Middle frontal gyrus (tissue), 1 donor: ENCODE results near the gene CDC40.
"Not testable (repeated sequence)": the region's sequence is repeated elsewhere in the genome, so short reads cannot be mapped to it uniquely, and the experiment has no call there.

Source experiments
- DNase-seq: peaks from one replicate; pipeline ENCODE4 v3.0.0-alpha.2; 2015; ENCODE audit warnings: low spot score; ENCODE audit errors: extremely low spot score

Gene CDC40

DNA sequence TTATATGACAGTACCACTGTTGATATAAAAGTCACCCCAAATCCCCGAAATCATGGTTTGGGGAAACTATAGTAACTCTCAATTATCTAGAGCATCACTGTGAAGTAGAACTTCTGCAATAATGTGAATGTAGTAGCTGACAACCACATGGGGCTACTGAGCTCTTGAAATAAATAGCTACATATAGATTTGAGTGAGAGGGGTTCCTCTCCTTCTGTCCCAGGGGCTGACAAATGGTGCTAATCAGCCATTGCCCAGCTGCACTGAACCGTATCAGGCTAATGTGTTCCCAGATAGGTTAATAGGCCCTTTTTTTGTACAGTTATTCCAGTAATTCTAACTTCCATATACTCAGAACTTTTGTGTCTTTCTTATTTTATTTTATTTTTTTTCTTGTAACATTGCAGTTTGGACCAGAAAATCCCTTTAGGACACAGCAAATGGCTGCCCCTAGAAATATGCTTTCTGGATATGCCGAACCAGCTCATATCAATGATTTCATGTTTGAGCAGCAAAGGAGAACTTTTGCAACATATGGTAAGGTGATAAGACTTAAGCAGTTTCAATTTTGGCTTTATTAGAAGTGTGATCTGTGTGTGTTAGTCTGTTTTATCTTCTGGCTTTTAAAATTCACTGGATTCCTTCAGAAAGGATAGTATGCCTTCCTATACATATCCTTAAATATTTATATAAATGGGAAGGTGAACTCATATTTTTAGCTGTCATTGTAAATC is 21.1 kb downstream of the CDC40 start:
- no peak for DNase-seq

DNA sequence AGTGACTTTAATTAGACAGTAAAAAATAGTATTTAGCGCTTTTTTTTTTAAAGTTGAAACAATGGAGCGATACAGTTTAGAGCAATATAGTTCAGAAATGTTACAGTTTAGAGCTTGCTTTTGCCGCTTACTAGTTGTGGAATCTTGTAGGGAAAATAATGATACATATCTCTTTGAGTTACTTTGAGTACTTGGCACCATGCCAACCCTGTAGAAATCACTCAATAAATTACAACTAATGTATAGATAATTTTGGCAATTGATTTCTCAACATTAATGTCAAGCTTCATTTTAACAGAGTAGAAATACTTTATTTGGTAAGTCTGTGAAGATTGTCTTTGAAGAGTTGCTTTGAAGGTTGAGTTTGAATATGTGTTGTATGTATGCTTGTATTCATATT is 27.4 kb downstream of the CDC40 start:
- no peak for DNase-seq

- DNase-seq = no peak
Observed at GRCh38 chr6:110211753-110212152, 31.5 kb downstream of the CDC40 start.

DNA sequence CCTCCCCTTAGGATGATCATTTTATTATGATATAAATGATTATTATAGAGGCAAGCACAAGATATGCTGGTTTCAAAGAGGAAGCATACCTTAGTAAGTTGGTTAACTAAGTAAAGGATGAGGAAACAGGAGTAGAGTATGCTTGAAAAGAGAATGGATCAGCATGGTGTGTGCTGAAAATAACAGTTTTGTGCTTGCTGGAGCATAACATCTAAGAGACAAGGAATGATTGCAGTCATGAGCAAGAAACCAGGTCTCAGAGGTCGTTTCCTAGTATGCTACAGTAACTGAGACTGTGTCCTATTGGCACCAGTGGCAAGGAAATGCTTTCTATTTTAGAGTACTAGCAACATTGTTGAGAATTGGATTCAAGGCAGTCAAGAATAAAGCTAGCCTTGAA is 34.1 kb downstream of the CDC40 start:
- no peak for DNase-seq

- no peak for DNase-seq
Observed at GRCh38 chr6:110216140-110216539, 35.9 kb downstream of the CDC40 start.

GRCh38 chr6:110217266-110217665 is 37.0 kb downstream of the CDC40 start:
- no peak for DNase-seq

DNA sequence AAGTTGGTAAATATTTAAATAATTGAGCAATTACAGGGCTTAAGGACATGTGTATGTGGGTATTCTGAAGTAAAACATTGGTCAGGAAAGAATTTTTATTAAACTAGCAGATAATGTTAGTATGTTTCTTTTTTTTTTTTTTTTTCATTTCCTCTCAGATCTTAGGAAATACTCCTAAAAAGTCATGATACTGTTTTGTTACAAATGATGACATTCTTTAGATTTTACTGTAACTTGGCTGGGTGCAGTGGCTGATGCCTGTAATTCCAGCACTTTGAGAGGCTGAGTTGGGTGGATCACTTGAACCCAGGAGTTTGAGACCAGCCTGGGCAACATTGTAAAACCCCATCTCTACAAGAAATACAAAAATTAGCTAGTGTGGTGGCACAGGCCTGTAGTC is 41.5 kb downstream of the CDC40 start:
- DNase-seq = no peak

DNA sequence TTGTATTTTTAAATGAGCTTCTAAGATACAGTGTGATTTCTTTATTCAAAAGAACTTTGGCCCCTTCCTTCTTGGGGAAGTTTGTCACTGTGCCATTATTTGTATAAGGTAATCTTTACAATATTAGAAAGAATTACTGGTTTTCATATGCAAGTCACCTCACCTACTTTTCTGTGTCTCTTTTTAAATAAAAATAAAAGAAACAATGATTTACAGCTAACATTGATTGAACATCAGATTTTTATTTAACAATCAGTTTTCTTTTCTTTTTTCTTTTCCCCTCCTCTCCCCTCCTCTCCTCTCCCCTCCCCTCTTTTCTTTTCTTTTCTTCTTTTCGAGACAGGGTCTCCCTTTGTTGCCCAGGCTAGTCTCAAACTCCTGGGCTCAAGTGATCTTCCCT is 46.0 kb downstream of the CDC40 start:
- DNase-seq = no peak

- DNase-seq = no peak
Observed at GRCh38 chr6:110232450-110232849, 52.2 kb downstream of the CDC40 start.

GRCh38 chr6:110233770-110234374 is 53.6 kb downstream of the CDC40 start:
- DNase-seq = no peak

DNA sequence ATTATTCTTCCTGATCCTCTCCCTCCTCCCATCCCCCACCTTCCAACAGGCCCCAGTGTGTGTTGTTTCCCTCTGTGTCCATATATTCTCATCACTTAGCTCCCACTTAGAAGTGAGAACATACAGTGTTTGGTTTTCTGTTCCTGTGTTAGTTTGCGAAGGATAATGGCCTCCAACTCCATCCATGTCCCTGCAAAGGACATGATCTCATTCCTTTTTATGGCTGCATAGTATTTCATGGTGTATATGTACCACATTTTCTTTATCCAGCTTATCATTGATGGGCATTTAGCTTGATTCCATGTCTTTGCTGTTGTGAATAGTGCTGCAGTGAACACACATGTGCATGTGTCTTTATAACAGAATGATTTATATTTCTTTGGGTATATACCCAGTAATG is 55.8 kb downstream of the CDC40 start:
- DNase-seq = not testable (repeated sequence)

DNA sequence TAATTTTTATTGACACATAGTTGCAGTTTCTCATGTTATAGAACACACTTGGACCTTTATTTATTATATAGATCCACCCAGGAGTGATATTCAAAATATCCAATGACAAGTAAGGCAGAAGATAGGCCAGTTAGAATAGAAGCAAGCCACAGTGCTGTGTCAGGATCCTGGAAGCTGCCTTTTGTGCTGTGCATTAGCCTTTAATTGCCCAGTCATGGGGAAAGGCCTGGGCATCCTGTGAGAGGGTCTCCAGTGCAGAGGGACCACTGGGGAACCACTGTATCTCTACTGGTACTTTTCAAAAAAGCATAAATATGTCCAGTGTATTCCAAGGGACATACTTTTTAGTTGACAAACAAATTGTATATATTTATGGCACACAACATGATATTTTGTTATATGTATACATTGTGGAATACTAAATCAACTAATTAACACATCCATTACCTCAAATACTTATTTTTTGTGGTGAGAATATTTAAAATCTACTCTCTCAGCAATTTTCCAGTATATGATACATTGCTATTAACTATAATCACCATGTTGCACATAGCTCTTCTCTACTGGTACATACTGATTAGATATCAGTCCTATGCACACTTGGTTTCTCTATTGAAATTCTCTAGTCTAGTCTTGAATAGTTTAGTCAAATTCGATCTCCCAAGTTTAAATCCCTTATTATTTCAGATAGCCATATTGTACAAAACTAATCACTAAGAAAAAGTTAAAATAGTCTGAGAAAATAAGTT is 59.5 kb downstream of the CDC40 start:
- no peak for DNase-seq

- not testable (repeated sequence) for DNase-seq
Observed at GRCh38 chr6:110244621-110245020, 64.4 kb downstream of the CDC40 start.

- DNase-seq = no peak
Observed at GRCh38 chr6:110246378-110246777, 66.2 kb downstream of the CDC40 start.

DNA sequence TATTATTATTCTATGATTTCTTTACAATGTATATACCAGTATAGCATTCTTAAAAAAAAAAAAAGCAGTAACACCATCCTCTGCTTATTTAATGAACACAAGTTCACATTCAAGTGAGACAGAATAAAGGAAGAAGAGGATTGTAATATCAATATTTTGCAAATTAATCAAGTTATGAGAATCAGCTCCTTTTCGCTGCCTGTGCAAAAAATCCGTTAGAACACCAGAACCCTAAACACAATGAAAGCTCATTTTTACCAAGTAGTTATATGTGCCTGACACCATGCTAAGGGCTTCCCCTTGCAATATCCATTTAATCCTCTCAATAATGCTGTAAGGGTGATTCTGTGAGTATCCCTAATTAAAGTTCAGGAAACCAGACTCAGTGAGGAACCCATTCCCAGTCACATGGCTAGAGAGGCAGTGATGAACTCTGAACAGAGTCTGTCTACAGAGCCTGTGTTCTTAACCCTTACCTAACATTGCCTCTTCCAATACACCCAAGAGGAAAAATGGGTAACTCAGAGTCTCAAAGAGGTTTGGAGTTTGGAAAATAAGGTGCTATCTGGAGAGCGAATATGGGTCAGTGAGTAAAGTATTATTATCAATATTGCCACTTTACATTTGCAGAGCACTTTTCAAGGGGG is 66.8 kb downstream of the CDC40 start:
- no peak for DNase-seq

DNA sequence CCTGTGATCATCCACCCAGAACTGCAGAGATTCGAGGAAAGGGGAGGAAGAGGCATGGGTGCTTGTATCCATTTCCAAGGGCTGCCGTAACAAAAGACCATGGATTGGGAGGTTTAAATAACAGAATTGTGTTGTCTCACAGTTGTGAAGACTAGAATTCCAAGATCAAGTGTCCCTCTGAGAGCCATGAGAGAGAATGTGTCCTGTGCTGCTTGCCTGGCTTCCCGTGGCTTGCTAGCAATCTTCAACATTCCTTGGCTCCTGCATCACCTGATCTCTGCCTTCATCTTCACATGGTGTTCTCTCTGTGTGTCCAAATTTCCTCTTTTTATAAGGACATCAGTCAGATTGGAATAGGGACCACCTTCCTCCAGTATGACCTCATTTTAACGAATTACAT is 69.8 kb downstream of the CDC40 start:
- no peak for DNase-seq

DNA sequence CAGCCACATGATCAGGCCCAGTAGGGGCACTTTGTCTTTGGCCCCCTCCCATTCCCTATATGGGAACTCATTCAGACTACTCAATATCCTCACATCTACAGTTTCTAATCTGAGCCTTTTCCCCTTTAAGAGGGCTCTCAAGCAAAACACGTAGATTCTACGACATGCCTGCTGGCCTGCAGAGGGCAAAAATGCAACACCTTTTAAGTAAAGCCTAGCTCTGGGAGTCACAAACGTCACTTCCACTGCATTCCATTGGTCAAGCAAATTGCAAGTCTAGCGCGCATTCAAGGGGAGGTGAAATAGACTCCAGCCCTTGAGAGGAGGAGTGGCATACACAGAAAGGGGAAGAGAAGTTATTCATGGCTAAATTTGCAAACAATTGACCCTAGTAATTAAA is 70.6 kb downstream of the CDC40 start:
- DNase-seq = no peak

- no peak for DNase-seq
Observed at GRCh38 chr6:110255211-110255750, 75.1 kb downstream of the CDC40 start.

GRCh38 chr6:110256366-110256765 is 76.1 kb downstream of the CDC40 start:
- DNase-seq = no peak

GRCh38 chr6:110265273-110265672 is 85.0 kb downstream of the CDC40 start:
- no peak for DNase-seq

- no peak for DNase-seq
Observed at GRCh38 chr6:110266996-110267395, 86.8 kb downstream of the CDC40 start.

- no peak for DNase-seq
Observed at GRCh38 chr6:110269623-110270022, 89.4 kb downstream of the CDC40 start.
